GM12864 (cell line): ENCODE results near the gene BCLAF1.
"Not testable (repeated sequence)": the region's sequence is repeated elsewhere in the genome, so short reads cannot be mapped to it uniquely, and the experiment has no call there.

Experiments
- DNase-seq: peaks from one replicate; pipeline ENCODE4 v3.0.0-alpha.2; 2011; ENCODE audit warnings: low read depth
- H3K4me3 ChIP-seq: 2 replicates; pipeline ENCODE4 v1.5.1; 2011; ENCODE audit warnings: mild to moderate bottlenecking, low read depth, low read length, control low read depth
- CTCF ChIP-seq: IDR thresholded peaks from 2 replicates; pipeline ENCODE4 v1.5.1; 2011; ENCODE audit warnings: low read depth, mild to moderate bottlenecking, moderate library complexity, low read length, control low read depth, inconsistent platforms; ENCODE audit errors: missing control alignments

Gene BCLAF1

GRCh38 chr6:136309729-136310311, 20.2 kb upstream of the BCLAF1 start:
- TF ChIP-seq CTCF: no peak
- DNase-seq: no peak
- H3K4me3 ChIP-seq: no peak overlapping the region

GRCh38 chr6:136309171-136309570, 19.5 kb upstream of the BCLAF1 start:
- TF ChIP-seq CTCF: no peak
- no peak for DNase-seq
- H3K4me3 ChIP-seq: no peak overlapping the region

- DNase-seq, H3K4me3 ChIP-seq: not testable (repeated sequence)
Observed at GRCh38 chr6:136308469-136308868, 18.8 kb upstream of the BCLAF1 start.

GRCh38 chr6:136307351-136307750, 17.7 kb upstream of the BCLAF1 start:
- H3K4me3 ChIP-seq: no peak overlapping the region
- no peak for TF ChIP-seq CTCF
- no peak for DNase-seq

- H3K4me3 ChIP-seq: no peak overlapping the region
- TF ChIP-seq CTCF: no peak
- DNase-seq: no peak
Observed at GRCh38 chr6:136306466-136306865, 16.8 kb upstream of the BCLAF1 start.

GRCh38 chr6:136304410-136304809, 14.8 kb upstream of the BCLAF1 start:
- no peak overlapping the region for H3K4me3 ChIP-seq
- no peak for TF ChIP-seq CTCF
- DNase-seq: no peak

- H3K4me3 ChIP-seq: no peak overlapping the region
- no peak for TF ChIP-seq CTCF
- DNase-seq: no peak
Observed at GRCh38 chr6:136303516-136303915, 13.9 kb upstream of the BCLAF1 start.
